ENCODE results near the gene DNAH1. TPM values are rescaled to one million over a fixed set of nuclear protein-coding genes. Genes with fewer than 3 reads are reported as not detected.

DNAH1 gene
- total and polyA plus RNA-seq, 2 experiments from 2014 or later: 0.81 to 4.0 TPM

GRCh38 chr3:52429031-52429430, 112.9 kb downstream of the DNAH1 start:
- Histone ChIP-seq H3K4me2 (ENCODE audit: unreplicated experiment) (no peak overlapping the region), H3K27me3 (replicated peaks; ENCODE audit: insufficient read depth) (no peaks in the 10 kb centered on the region), H3K27ac (no peak overlapping the region), H3K36me3 (ENCODE audit: low read depth) (no peaks in the 10 kb centered on the region), H2AFZ (no peak overlapping the region), H3K4me1 (ENCODE audit: insufficient read depth) (no peaks in the 10 kb centered on the region), H3K9me3 (ENCODE audit: low read depth) (no peaks in the 10 kb centered on the region), H3K79me2 (ENCODE audit: insufficient read depth) (no peaks in the 10 kb centered on the region), H3K4me3 (no peak overlapping the region), H3K9ac (no peak overlapping the region), H3F3A (ENCODE audit: insufficient read depth) (no peaks in the 10 kb centered on the region), H3K9me2 (ENCODE audit: insufficient read depth) (no peaks in the 10 kb centered on the region), H4K20me1 (ENCODE audit: insufficient read depth) (no peaks in the 10 kb centered on the region)
- WGBS, 2 experiments (ENCODE audit: low coverage in 1 of 2, low lambda C conversion rate in 2 of 2, missing lambda C conversion rate in 2 of 2): 43 to 54% methylated on average over 3 of the region's 3 CpGs
- in situ Hi-C loops (cut with MboI): no loop called here
- DNase-seq: no peak
- no peak for TF ChIP-seq EZH2 (IDR thresholded peaks at IDR 0.05; ENCODE audit: insufficient read depth, poor library complexity, severe bottlenecking)
- no peak for TF ChIP-seq EZH2phosphoT487 (IDR thresholded peaks at IDR 0.05; ENCODE audit: insufficient read depth, low read depth)

GRCh38 chr3:52429779-52430415, 113.8 kb downstream of the DNAH1 start:
- Histone ChIP-seq H3K9me2 (ENCODE audit: insufficient read depth) (no peaks in the 10 kb centered on the region), H3F3A (ENCODE audit: insufficient read depth) (no peaks in the 10 kb centered on the region), H3K4me3 (no peak overlapping the region), H2AFZ (no peak overlapping the region), H4K20me1 (ENCODE audit: insufficient read depth) (no peaks in the 10 kb centered on the region), H3K27ac (no peak overlapping the region), H3K36me3 (ENCODE audit: low read depth) (no peaks in the 10 kb centered on the region), H3K4me1 (ENCODE audit: insufficient read depth) (no peaks in the 10 kb centered on the region), H3K9me3 (ENCODE audit: low read depth) (no peaks in the 10 kb centered on the region), H3K9ac (no peak overlapping the region), H3K79me2 (ENCODE audit: insufficient read depth) (no peaks in the 10 kb centered on the region), H3K27me3 (replicated peaks; ENCODE audit: insufficient read depth) (no peaks in the 10 kb centered on the region), H3K4me2 (ENCODE audit: unreplicated experiment) (no peak overlapping the region)
- in situ Hi-C loops (cut with MboI): no loop called here
- 84 to 87% methylated on average over 7 of the region's 7 CpGs for WGBS, 2 experiments (ENCODE audit: low coverage in 1 of 2, low lambda C conversion rate in 2 of 2, missing lambda C conversion rate in 2 of 2)
- no peak for DNase-seq
- no peak for TF ChIP-seq EZH2 (IDR thresholded peaks at IDR 0.05; ENCODE audit: insufficient read depth, poor library complexity, severe bottlenecking)
- TF ChIP-seq EZH2phosphoT487 (IDR thresholded peaks at IDR 0.05; ENCODE audit: insufficient read depth, low read depth): no peak

GRCh38 chr3:52430416-52430810, 114.3 kb downstream of the DNAH1 start:
- Histone ChIP-seq H3K36me3 (ENCODE audit: low read depth) (no peaks in the 10 kb centered on the region), H3K9me2 (ENCODE audit: insufficient read depth) (no peaks in the 10 kb centered on the region), H3K4me1 (ENCODE audit: insufficient read depth) (no peaks in the 10 kb centered on the region), H2AFZ (no peak overlapping the region), H3K9ac (no peak overlapping the region), H3K27me3 (replicated peaks; ENCODE audit: insufficient read depth) (no peaks in the 10 kb centered on the region), H3K27ac (no peak overlapping the region), H3K4me3 (no peak overlapping the region), H4K20me1 (ENCODE audit: insufficient read depth) (no peaks in the 10 kb centered on the region), H3K4me2 (ENCODE audit: unreplicated experiment) (no peak overlapping the region), H3F3A (ENCODE audit: insufficient read depth) (no peaks in the 10 kb centered on the region), H3K9me3 (ENCODE audit: low read depth) (no peaks in the 10 kb centered on the region), H3K79me2 (ENCODE audit: insufficient read depth) (no peaks in the 10 kb centered on the region)
- in situ Hi-C loops (cut with MboI): no loop called here
- no peak for DNase-seq
- WGBS, 2 experiments (ENCODE audit: low coverage in 1 of 2, low lambda C conversion rate in 2 of 2, missing lambda C conversion rate in 2 of 2): 88 to 90% methylated on average over 9 of the region's 9 CpGs
- TF ChIP-seq EZH2 (IDR thresholded peaks at IDR 0.05; ENCODE audit: insufficient read depth, poor library complexity, severe bottlenecking) (no peak), EZH2phosphoT487 (IDR thresholded peaks at IDR 0.05; ENCODE audit: insufficient read depth, low read depth) (no peak)

DNA sequence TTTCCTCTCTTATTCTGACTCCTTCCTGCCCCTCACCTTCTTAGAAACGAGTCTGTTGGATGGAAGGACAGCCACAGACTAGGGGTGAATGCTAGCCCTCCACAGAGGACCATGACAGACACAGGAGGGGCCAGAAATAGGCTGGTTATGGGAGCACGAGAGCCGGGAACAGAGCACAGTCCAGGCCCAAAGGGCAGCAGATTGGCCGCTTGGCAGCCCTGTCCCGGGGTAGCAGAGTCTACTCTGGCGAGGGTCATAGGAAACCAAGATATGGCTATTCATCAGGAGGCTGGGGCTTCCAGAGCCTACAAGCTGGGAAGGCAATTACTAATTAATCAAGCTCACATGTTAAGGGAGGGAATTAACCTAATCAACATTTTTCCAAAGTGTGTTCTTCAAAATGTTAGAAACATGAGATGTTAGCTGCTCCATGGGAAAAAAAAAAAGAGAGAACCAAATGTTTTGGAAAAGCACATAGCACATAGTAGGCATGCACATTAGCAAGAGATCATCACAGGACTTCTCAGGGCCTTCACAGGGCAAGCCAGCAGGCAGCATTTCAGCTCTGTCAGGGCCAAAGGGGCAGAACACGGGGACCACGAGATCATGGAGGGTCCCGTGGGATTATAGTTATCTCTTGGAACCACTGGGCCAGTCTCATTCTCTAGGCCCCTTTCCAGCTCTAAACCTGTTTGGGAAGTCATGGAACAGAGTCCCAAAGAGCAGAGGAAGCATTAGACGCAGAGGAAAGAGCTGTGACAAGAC, 115.5 kb downstream of the DNAH1 start:
- no peak overlapping the region for H3K4me2 ChIP-seq (ENCODE audit: unreplicated experiment)
- in situ Hi-C loops (cut with MboI): no loop called here
- WGBS, 2 experiments (ENCODE audit: low coverage in 1 of 2, low lambda C conversion rate in 2 of 2, missing lambda C conversion rate in 2 of 2): 61 to 64% methylated on average over 9 to 10 of the region's 10 CpGs
- no peaks in the 10 kb centered on the region for H3K27me3 ChIP-seq (replicated peaks; ENCODE audit: insufficient read depth)
- no peaks in the 10 kb centered on the region for H3K79me2 ChIP-seq (ENCODE audit: insufficient read depth)
- H3K4me3 ChIP-seq: no peak overlapping the region
- TF ChIP-seq EZH2phosphoT487 (IDR thresholded peaks at IDR 0.05; ENCODE audit: insufficient read depth, low read depth) (no peak), EZH2 (IDR thresholded peaks at IDR 0.05; ENCODE audit: insufficient read depth, poor library complexity, severe bottlenecking) (no peak)
- no peak overlapping the region for H3K9ac ChIP-seq
- no peaks in the 10 kb centered on the region for H3F3A ChIP-seq (ENCODE audit: insufficient read depth)
- no peak overlapping the region for H2AFZ ChIP-seq
- DNase-seq: no peak
- H3K27ac ChIP-seq: no peak overlapping the region
- no peaks in the 10 kb centered on the region for H3K9me2 ChIP-seq (ENCODE audit: insufficient read depth)
- H3K4me1 ChIP-seq (ENCODE audit: insufficient read depth): peaks cover 4% of the 10 kb centered on the region; the same call in 1 of the 2 replicates
- H3K36me3 ChIP-seq (ENCODE audit: low read depth): no peaks in the 10 kb centered on the region
- H3K9me3 ChIP-seq (ENCODE audit: low read depth): no peaks in the 10 kb centered on the region
- H4K20me1 ChIP-seq (ENCODE audit: insufficient read depth): no peaks in the 10 kb centered on the region
